ENCODE measurements around the gene HSFX4. TPM values are rescaled to one million over a fixed set of nuclear protein-coding genes. Genes with fewer than 3 reads are reported as not detected.
"Not testable (repeated sequence)": the region's sequence is repeated elsewhere in the genome, so short reads cannot be mapped to it uniquely, and the experiment has no call there.

The HSFX4 gene
- total RNA-seq, 5 donors from 2014 or later (not counting 1 experiment from before 2014, with no cell fraction given) = not detected

DNA sequence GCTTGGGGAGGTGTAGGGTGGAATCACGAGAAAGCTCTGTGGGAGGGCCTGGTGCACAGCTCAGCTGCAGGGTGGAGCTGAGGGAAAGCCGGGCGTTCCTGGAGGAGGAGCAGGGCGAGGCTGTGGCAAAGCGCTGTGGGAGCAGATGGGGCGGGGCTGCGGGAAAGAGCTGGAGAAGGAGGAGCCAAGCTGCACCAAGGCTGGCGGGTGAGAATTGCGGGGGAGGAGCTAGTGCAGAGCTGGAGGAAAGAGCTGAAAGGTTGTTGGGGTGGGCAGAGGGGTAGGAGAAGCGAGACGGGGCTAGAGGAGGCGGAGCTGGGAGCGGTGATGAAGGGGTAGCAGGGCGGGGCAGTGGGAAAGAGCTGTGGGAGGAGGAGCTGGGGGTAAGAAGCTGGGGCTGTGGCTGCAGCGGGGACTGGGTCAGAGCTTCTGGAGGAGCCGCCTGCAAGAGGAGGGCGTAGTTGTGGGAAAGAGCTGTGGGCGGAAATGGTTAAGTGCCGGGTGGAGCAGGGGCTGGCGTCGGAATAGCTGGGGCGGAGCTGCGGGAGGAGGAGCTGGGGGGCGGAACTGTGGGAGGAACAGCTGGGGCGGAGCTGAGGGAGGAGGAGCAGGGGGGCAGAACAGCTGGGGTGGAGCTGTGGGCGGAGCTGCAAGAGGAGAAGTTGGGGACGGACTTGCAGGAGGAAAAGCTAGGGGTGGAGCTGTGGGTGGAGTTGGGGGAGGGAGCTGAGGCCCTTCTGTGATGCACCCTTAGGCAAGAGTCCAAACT lies 10.7 kb downstream of the HSFX4 start:
- Histone ChIP-seq H3K4me1 (ENCODE audit: control insufficient read depth in 1 of 2, extremely low read depth in 1 of 2, insufficient read depth in 2 of 2, low read length in 2 of 2) (peaks cover 0 to 13% of the 10 kb centered on the region in 2 experiments), H3K4me3 (ENCODE audit: control insufficient read depth in 1 of 2, extremely low read depth in 1 of 2, low read length in 1 of 2) (peak overlapping the region; percentile 57 to 70), H3K36me3 (ENCODE audit: control insufficient read depth in 2 of 2, extremely low read depth in 1 of 2, insufficient read depth in 1 of 2, low read length in 1 of 2) (no peaks in the 10 kb centered on the region), H3K27ac (ENCODE audit: low read length) (peak overlapping the region; percentile 70), H3K9me3 (no peaks in the 10 kb centered on the region), H3K27me3 (replicated peaks in 1 of 2; ENCODE audit: control insufficient read depth in 2 of 2, extremely low read depth in 1 of 2, insufficient read depth in 2 of 2, low read length in 1 of 2) (no peaks in the 10 kb centered on the region)
- no peaks in the 10 kb centered on the region for H3K27me3 Mint-ChIP-seq
- ChIA-PET POLR2A (interaction anchor here (0.6 to 3.7 kb wide), 12 partner anchors 11 to 753 kb away, joined by 3 to 91 read pairs (median 4); partner anchors contain the start of genes EOLA1 (in 1 of the 2) and IDS (in 1 of the 2)), CTCF (interaction anchor here (0.7 to 3.2 kb wide), 10 partner anchors 9 to 753 kb away, joined by 3 to 64 read pairs (median 4); partner anchors contain the start of genes EOLA1 (in 1 of the 2), MTM1 (in 1 of the 2) and MTMR1 (in 1 of the 2))
- 2% methylated on average over 16 of the region's 27 CpGs for WGBS (ENCODE audit: insufficient coverage)
- peak; percentile 69 to 94 (median 88) for DNase-seq
- no peaks in the 10 kb centered on the region for H3K9me3 Mint-ChIP-seq
- peaks cover 7 to 10% (median 9%) of the 10 kb centered on the region in 3 donors for H3K4me1 Mint-ChIP-seq
- no peaks in the 10 kb centered on the region for H3K36me3 Mint-ChIP-seq
- peak; percentile 50 to 55 (median 53) for ATAC-seq (replicated peaks in 1 of 4)
- H3K27ac Mint-ChIP-seq = peak overlapping the region; percentile 91 to 95
- H3K4me3 Mint-ChIP-seq = peak overlapping the region; percentile 83 to 92 (median 85)

DNA sequence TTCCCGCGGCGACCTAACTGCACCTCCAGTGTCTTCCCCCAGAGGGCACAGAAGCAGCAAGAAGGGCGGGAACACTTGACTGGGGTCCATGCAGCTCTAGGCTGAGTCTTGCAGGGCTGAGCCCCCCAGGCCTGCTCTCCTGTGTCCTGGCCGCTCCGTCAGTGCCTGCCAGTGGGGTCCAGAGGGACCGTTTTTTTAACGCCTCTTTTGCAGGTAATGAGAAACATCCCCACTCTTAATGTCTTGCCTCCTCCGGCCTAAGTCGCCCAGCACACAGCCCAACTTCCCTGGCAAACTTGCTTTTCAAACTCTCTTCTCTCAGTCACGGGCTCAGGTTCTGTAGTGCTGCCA lies 11.3 kb downstream of the HSFX4 start:
- Mint-ChIP-seq H3K27ac (peak overlapping the region; percentile 91 to 95), H3K4me3 (peak overlapping the region; percentile 83 to 92 (median 85))
- not testable (repeated sequence) for ATAC-seq (replicated peaks in 1 of 4); H3K9me3 ChIP-seq; H3K36me3 ChIP-seq (ENCODE audit: control insufficient read depth in 2 of 2, extremely low read depth in 1 of 2, insufficient read depth in 1 of 2, low read length in 1 of 2); H3K4me1 Mint-ChIP-seq; H3K27me3 Mint-ChIP-seq; H3K27ac ChIP-seq (ENCODE audit: low read length); H3K27me3 ChIP-seq (replicated peaks in 1 of 2; ENCODE audit: control insufficient read depth in 2 of 2, extremely low read depth in 1 of 2, insufficient read depth in 2 of 2, low read length in 1 of 2); H3K36me3 Mint-ChIP-seq; H3K9me3 Mint-ChIP-seq; DNase-seq
- ChIA-PET CTCF (interaction anchor here (0.7 to 3.2 kb wide), 9 partner anchors 9 to 752 kb away, joined by 3 to 64 read pairs (median 4); partner anchors contain the start of genes EOLA1 (in 1 of the 2), MTM1 (in 1 of the 2) and MTMR1 (in 1 of the 2)), POLR2A (interaction anchor here (0.7 to 3.7 kb wide), 8 partner anchors 401 to 630 kb away, joined by 3 to 91 read pairs (median 6); partner anchors contain the start of genes EOLA1 (in 1 of the 2) and IDS (in 1 of the 2))
- peaks cover 0 to 13% of the 10 kb centered on the region in 2 experiments for H3K4me1 ChIP-seq (ENCODE audit: control insufficient read depth in 1 of 2, extremely low read depth in 1 of 2, insufficient read depth in 2 of 2, low read length in 2 of 2)
- 3% methylated on average over 4 of the region's 11 CpGs for WGBS (ENCODE audit: insufficient coverage)
- peak overlapping the region in 1 of 2 donors; percentile 70 for H3K4me3 ChIP-seq (ENCODE audit: control insufficient read depth in 1 of 2, extremely low read depth in 1 of 2, low read length in 1 of 2)

DNA sequence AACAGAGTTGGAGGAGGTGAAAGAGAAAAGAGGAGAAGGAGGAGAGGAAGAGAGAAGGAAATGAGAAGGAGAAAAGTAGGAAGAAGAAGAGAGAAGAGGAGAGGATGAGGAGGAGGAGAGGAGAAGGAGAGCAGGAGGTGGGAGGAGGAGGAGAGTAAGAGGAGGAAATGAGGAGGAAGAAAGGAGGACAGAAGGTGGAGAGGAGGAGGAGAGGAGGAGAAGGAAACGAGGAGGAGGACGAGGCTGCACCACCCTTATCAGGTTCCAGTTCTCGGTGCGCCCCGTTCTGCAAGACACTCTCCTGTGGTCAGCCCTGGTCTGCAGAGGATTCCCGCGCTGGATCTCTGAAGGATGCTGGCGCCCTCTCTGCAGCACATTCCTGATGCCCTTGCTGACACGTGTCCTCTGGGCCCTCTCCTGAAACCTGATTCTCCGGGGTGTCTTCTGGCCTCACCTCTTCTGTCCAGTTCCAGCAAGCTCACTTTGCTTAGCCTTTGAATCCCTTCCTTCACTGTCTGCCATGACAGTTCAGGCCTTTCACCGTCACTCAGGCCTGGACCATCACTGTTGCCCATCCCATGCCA lies 15.8 kb downstream of the HSFX4 start:
- ATAC-seq (replicated peaks in 1 of 4); H3K4me3 Mint-ChIP-seq; H3K4me1 ChIP-seq (ENCODE audit: control insufficient read depth in 1 of 2, extremely low read depth in 1 of 2, insufficient read depth in 2 of 2, low read length in 2 of 2); H3K27me3 Mint-ChIP-seq; H3K36me3 ChIP-seq (ENCODE audit: control insufficient read depth in 2 of 2, extremely low read depth in 1 of 2, insufficient read depth in 1 of 2, low read length in 1 of 2); H3K4me1 Mint-ChIP-seq; H3K27ac Mint-ChIP-seq; H3K9me3 ChIP-seq; H3K27me3 ChIP-seq (replicated peaks in 1 of 2; ENCODE audit: control insufficient read depth in 2 of 2, extremely low read depth in 1 of 2, insufficient read depth in 2 of 2, low read length in 1 of 2); POLR2A ChIA-PET; DNase-seq; H3K4me3 ChIP-seq (ENCODE audit: control insufficient read depth in 1 of 2, extremely low read depth in 1 of 2, low read length in 1 of 2); H3K27ac ChIP-seq (ENCODE audit: low read length); CTCF ChIA-PET; H3K9me3 Mint-ChIP-seq; H3K36me3 Mint-ChIP-seq: not testable (repeated sequence)
- WGBS (ENCODE audit: insufficient coverage) = 99% methylated on average over 10 of the region's 11 CpGs

DNA sequence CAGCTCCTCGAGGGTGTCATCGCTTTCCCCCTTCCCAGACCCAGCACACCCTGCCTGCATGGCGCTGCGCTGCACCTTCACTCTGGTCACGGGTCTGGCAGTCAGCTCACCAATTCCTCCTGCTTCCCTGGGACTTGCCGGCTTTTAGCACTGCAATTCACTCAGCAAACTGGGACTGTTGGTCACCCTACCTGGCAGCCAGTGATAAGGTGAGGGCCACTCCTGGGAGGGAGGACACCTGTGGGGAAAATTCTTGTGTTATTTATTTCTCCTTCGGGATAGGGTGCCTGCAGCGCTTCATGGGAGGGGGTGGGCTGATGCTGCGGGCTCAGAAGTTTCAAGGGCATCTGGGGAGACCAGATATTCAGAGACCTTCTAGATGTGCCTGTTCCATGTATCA lies 16.4 kb downstream of the HSFX4 start:
- H3K27me3 ChIP-seq (replicated peaks in 1 of 2; ENCODE audit: control insufficient read depth in 2 of 2, extremely low read depth in 1 of 2, insufficient read depth in 2 of 2, low read length in 1 of 2); CTCF ChIA-PET; DNase-seq; H3K36me3 ChIP-seq (ENCODE audit: control insufficient read depth in 2 of 2, extremely low read depth in 1 of 2, insufficient read depth in 1 of 2, low read length in 1 of 2); H3K27ac Mint-ChIP-seq; ATAC-seq (replicated peaks in 1 of 4); H3K9me3 ChIP-seq; H3K4me1 ChIP-seq (ENCODE audit: control insufficient read depth in 1 of 2, extremely low read depth in 1 of 2, insufficient read depth in 2 of 2, low read length in 2 of 2); H3K9me3 Mint-ChIP-seq; H3K27me3 Mint-ChIP-seq; H3K4me3 Mint-ChIP-seq; H3K27ac ChIP-seq (ENCODE audit: low read length); H3K36me3 Mint-ChIP-seq; POLR2A ChIA-PET; H3K4me3 ChIP-seq (ENCODE audit: control insufficient read depth in 1 of 2, extremely low read depth in 1 of 2, low read length in 1 of 2); H3K4me1 Mint-ChIP-seq: not testable (repeated sequence)
- WGBS (ENCODE audit: insufficient coverage) = no CpG with 5 or more reads among the region's 9 CpGs

DNA sequence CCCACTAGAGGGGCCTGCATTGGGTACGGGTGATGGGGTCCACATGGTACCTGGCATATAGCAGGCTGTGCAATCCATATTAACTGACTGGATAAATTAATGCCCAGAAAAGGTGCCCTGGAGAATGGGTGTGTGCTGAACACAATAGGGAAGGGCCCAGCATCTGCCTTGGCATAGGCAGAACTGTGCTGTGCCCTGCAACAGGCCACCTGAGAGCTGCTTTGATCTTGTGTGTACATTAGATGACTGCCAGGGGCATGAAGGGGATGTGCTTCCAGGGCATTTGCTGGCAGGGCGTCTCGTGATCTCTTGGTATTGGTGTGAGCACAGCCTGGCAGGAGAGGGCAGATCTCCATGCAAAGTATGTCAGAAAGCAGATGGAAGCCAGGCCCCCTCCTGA lies 17.6 kb downstream of the HSFX4 start:
- H3K27ac ChIP-seq (ENCODE audit: low read length); H3K9me3 Mint-ChIP-seq; POLR2A ChIA-PET; H3K27me3 ChIP-seq (replicated peaks in 1 of 2; ENCODE audit: control insufficient read depth in 2 of 2, extremely low read depth in 1 of 2, insufficient read depth in 2 of 2, low read length in 1 of 2); H3K4me3 ChIP-seq (ENCODE audit: control insufficient read depth in 1 of 2, extremely low read depth in 1 of 2, low read length in 1 of 2); H3K27me3 Mint-ChIP-seq; ATAC-seq (replicated peaks in 1 of 4); H3K36me3 ChIP-seq (ENCODE audit: control insufficient read depth in 2 of 2, extremely low read depth in 1 of 2, insufficient read depth in 1 of 2, low read length in 1 of 2); H3K36me3 Mint-ChIP-seq; H3K4me1 Mint-ChIP-seq; DNase-seq; H3K4me3 Mint-ChIP-seq; H3K4me1 ChIP-seq (ENCODE audit: control insufficient read depth in 1 of 2, extremely low read depth in 1 of 2, insufficient read depth in 2 of 2, low read length in 2 of 2); H3K27ac Mint-ChIP-seq; H3K9me3 ChIP-seq; CTCF ChIA-PET: not testable (repeated sequence)
- no CpG with 5 or more reads among the region's 3 CpGs for WGBS (ENCODE audit: insufficient coverage)

DNA sequence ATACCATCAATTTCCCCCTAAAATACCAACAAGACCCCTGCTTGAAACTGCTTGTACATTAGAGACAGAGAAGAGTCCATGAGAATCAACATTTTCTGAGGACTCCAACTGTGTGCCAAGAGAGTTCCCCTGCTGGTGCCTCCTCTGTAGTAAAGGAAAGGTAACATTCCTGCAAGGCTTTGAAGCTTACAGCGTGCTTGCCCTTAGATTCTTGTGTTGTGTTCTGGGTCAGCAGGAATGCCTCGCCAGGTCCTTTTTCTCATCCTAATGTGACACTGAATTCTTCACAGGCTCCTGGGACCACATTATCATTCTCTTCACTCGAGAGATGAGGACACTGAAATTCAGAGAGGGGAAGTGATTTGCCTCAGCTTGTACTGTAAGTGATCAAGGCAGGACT lies 18.6 kb downstream of the HSFX4 start:
- Histone ChIP-seq H3K4me3 (ENCODE audit: control insufficient read depth in 1 of 2, extremely low read depth in 1 of 2, low read length in 1 of 2) (no peak overlapping the region), H3K9me3 (no peaks in the 10 kb centered on the region), H3K36me3 (ENCODE audit: control insufficient read depth in 2 of 2, extremely low read depth in 1 of 2, insufficient read depth in 1 of 2, low read length in 1 of 2) (peaks cover 0 to 9% of the 10 kb centered on the region in 2 donors), H3K4me1 (ENCODE audit: control insufficient read depth in 1 of 2, extremely low read depth in 1 of 2, insufficient read depth in 2 of 2, low read length in 2 of 2) (no peaks in the 10 kb centered on the region), H3K27ac (ENCODE audit: low read length) (no peak overlapping the region), H3K27me3 (replicated peaks in 1 of 2; ENCODE audit: control insufficient read depth in 2 of 2, extremely low read depth in 1 of 2, insufficient read depth in 2 of 2, low read length in 1 of 2) (no peaks in the 10 kb centered on the region)
- H3K9me3 Mint-ChIP-seq = no peaks in the 10 kb centered on the region
- H3K4me3 Mint-ChIP-seq = no peak overlapping the region
- DNase-seq (no peak), ATAC-seq (replicated peaks in 1 of 4) (no peak)
- no peaks in the 10 kb centered on the region for H3K27me3 Mint-ChIP-seq
- WGBS (ENCODE audit: insufficient coverage) = no CpG with 5 or more reads among the region's 3 CpGs
- ChIA-PET POLR2A (no interaction called here), CTCF (no interaction called here)
- peak overlapping the region in 1 of 2 donors; percentile 9 for H3K27ac Mint-ChIP-seq
- H3K4me1 Mint-ChIP-seq = peaks cover 0 to 1% (median 0%) of the 10 kb centered on the region in 3 donors
- H3K36me3 Mint-ChIP-seq = peaks cover 6% of the 10 kb centered on the region

Measured in T-cell (primary cell).